Central memory CD4-positive, alpha-beta T cell (primary cell): ENCODE measurements around the gene SRPX.

Experiments
- DNase-seq: peaks from one replicate; pipeline ENCODE4 v3.0.0; 2022

The SRPX gene

GRCh38 chrX:38138157-38138891, 82.3 kb downstream of the SRPX start:
- DNase-seq = no peak

- DNase-seq = no peak
Observed at GRCh38 chrX:38129366-38129765, 91.3 kb downstream of the SRPX start.

- no peak for DNase-seq
Observed at GRCh38 chrX:38127961-38128360, 92.7 kb downstream of the SRPX start.

GRCh38 chrX:38126179-38126578, 94.5 kb downstream of the SRPX start:
- DNase-seq = no peak

- DNase-seq = no peak
Observed at GRCh38 chrX:38124000-38124399, 96.7 kb downstream of the SRPX start.

GRCh38 chrX:38117485-38117884, 103.2 kb downstream of the SRPX start:
- DNase-seq = no peak

- no peak for DNase-seq
Observed at GRCh38 chrX:38116706-38117105, 104.0 kb downstream of the SRPX start.

GRCh38 chrX:38112566-38112965, 108.1 kb downstream of the SRPX start:
- no peak for DNase-seq

- DNase-seq = no peak
Observed at GRCh38 chrX:38111196-38111595, 109.5 kb downstream of the SRPX start.

GRCh38 chrX:38110231-38110630, 110.4 kb downstream of the SRPX start:
- no peak for DNase-seq

- no peak for DNase-seq
Observed at GRCh38 chrX:38109042-38109898, 111.4 kb downstream of the SRPX start.

- DNase-seq = no peak
Observed at GRCh38 chrX:38108364-38108763, 112.3 kb downstream of the SRPX start.

- DNase-seq = no peak
Observed at GRCh38 chrX:38106991-38107655, 113.5 kb downstream of the SRPX start.

GRCh38 chrX:38105216-38105725, 115.4 kb downstream of the SRPX start:
- no peak for DNase-seq

- DNase-seq = peak; percentile 3
Observed at GRCh38 chrX:38103857-38104812, 116.5 kb downstream of the SRPX start.

GRCh38 chrX:38102875-38103274, 117.8 kb downstream of the SRPX start:
- no peak for DNase-seq

- DNase-seq = no peak
Observed at GRCh38 chrX:38102240-38102639, 118.4 kb downstream of the SRPX start.

- no peak for DNase-seq
Observed at GRCh38 chrX:38099688-38100087, 121.0 kb downstream of the SRPX start.
